Measurements from ENCODE around the gene ZNF423. TPM values are rescaled to one million over a fixed set of nuclear protein-coding genes. Genes with fewer than 3 reads are reported as not detected.

ZNF423 gene
- total RNA-seq, 1 experiment from 2014 or later: 11.1 TPM

DNA sequence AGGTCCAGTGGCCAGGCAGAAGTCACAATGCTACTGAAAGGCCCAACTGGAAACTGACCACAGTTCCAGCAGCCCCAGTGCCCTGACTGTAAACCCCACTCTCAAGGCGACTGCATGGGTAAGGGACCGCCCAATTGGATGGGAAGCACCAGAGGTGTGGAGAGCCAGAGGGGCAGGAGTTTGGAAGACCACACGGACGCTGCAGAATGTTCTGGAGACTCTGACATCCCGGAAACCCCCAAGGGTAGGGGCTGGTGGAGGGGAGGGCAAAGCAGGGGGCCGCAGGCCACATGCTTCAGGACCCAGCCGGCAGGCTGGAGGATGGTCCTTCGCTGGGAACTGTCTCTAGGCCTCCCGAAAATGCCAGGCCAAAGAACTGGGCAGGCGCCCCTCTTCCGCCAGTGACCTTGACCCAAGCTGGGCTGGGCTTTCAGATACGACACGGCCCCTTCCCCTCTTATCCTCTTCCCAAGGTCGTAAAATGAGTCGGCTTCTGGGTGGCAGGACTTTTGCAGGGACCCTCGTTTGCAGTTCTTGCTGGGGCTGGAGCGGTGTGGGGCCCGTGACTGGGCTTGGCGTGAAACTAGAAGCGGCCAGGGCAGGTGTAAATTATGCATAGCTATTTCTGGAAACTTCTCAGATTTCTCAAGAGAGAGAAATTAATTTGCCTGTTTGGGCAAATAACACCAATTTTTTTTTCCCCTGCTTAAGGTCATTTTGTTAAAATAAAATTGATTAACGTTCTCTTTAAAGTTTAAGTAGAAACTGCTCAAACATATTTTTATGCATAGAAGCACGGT is 372.1 kb downstream of the ZNF423 start:
- Histone ChIP-seq H3K27me3 (replicated peaks; ENCODE audit: insufficient read depth, low read depth, low read length, poor library complexity) (peaks cover under 1% of the 10 kb centered on the region), H3K9me3 (ENCODE audit: low read depth, low read length, poor library complexity, severe bottlenecking) (no peaks in the 10 kb centered on the region), H3K27ac (ENCODE audit: low read depth, low read length, poor library complexity, severe bottlenecking) (no peak overlapping the region), H3K36me3 (ENCODE audit: insufficient read depth, low read length, poor library complexity, severe bottlenecking) (no peaks in the 10 kb centered on the region), H3K4me1 (ENCODE audit: insufficient read depth, low read length, poor library complexity, severe bottlenecking) (no peaks in the 10 kb centered on the region), H3K4me3 (ENCODE audit: low read depth, low read length, poor library complexity, severe bottlenecking) (no peak overlapping the region)
- BruUV-seq (replicated peaks): no TSS peak
- TF ChIP-seq, protein P1, sequence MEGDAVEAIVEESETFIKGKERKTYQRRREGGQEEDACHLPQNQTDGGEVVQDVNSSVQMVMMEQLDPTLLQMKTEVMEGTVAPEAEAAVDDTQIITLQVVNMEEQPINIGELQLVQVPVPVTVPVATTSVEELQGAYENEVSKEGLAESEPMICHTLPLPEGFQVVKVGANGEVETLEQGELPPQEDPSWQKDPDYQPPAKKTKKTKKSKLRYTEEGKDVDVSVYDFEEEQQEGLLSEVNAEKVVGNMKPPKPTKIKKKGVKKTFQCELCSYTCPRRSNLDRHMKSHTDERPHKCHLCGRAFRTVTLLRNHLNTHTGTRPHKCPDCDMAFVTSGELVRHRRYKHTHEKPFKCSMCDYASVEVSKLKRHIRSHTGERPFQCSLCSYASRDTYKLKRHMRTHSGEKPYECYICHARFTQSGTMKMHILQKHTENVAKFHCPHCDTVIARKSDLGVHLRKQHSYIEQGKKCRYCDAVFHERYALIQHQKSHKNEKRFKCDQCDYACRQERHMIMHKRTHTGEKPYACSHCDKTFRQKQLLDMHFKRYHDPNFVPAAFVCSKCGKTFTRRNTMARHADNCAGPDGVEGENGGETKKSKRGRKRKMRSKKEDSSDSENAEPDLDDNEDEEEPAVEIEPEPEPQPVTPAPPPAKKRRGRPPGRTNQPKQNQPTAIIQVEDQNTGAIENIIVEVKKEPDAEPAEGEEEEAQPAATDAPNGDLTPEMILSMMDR (conservative IDR thresholded peaks at IDR 0.05; ENCODE audit: low read depth, low read length): no peak
- no peak for TF ChIP-seq EZH2 (IDR thresholded peaks at IDR 0.05; ENCODE audit: borderline replicate concordance, low read depth, low read length, poor library complexity, severe bottlenecking)
- DNase-seq (ENCODE audit: low spot score): no peak
- intact Hi-C loops (cut with micrococcal nuclease; ENCODE audit: unreplicated experiment): no loop called here
- ChIA-PET CTCF (no interaction called here), POLR2A (ENCODE audit: low non-redundant PET) (no interaction called here)

- Histone ChIP-seq H3K4me3 (ENCODE audit: low read depth, low read length, poor library complexity, severe bottlenecking) (no peak overlapping the region), H3K9me3 (ENCODE audit: low read depth, low read length, poor library complexity, severe bottlenecking) (no peaks in the 10 kb centered on the region), H3K27ac (ENCODE audit: low read depth, low read length, poor library complexity, severe bottlenecking) (no peak overlapping the region), H3K27me3 (replicated peaks; ENCODE audit: insufficient read depth, low read depth, low read length, poor library complexity) (peaks cover 5% of the 10 kb centered on the region), H3K36me3 (ENCODE audit: insufficient read depth, low read length, poor library complexity, severe bottlenecking) (no peaks in the 10 kb centered on the region), H3K4me1 (ENCODE audit: insufficient read depth, low read length, poor library complexity, severe bottlenecking) (no peaks in the 10 kb centered on the region)
- POLR2A ChIA-PET (ENCODE audit: low non-redundant PET): no interaction called here
- DNase-seq (ENCODE audit: low spot score): no peak
- TF ChIP-seq, protein P1 (conservative IDR thresholded peaks at IDR 0.05; ENCODE audit: low read depth, low read length): no peak
- TF ChIP-seq EZH2 (IDR thresholded peaks at IDR 0.05; ENCODE audit: borderline replicate concordance, low read depth, low read length, poor library complexity, severe bottlenecking): no peak
- intact Hi-C loops (cut with micrococcal nuclease; ENCODE audit: unreplicated experiment): no loop called here
- CTCF ChIA-PET: no interaction called here
- BruUV-seq (replicated peaks): no TSS peak
These were observed 372.7 kb downstream of the ZNF423 start for GRCh38 chr16:49483251-49483650.

- Histone ChIP-seq H3K4me3 (ENCODE audit: low read depth, low read length, poor library complexity, severe bottlenecking) (no peak overlapping the region), H3K27me3 (replicated peaks; ENCODE audit: insufficient read depth, low read depth, low read length, poor library complexity) (peaks cover 5% of the 10 kb centered on the region), H3K9me3 (ENCODE audit: low read depth, low read length, poor library complexity, severe bottlenecking) (no peaks in the 10 kb centered on the region), H3K27ac (ENCODE audit: low read depth, low read length, poor library complexity, severe bottlenecking) (no peak overlapping the region), H3K4me1 (ENCODE audit: insufficient read depth, low read length, poor library complexity, severe bottlenecking) (no peaks in the 10 kb centered on the region), H3K36me3 (ENCODE audit: insufficient read depth, low read length, poor library complexity, severe bottlenecking) (no peaks in the 10 kb centered on the region)
- TF ChIP-seq, protein P1 (conservative IDR thresholded peaks at IDR 0.05; ENCODE audit: low read depth, low read length): no peak
- TF ChIP-seq EZH2 (IDR thresholded peaks at IDR 0.05; ENCODE audit: borderline replicate concordance, low read depth, low read length, poor library complexity, severe bottlenecking): no peak
- BruUV-seq (replicated peaks): no TSS peak
- DNase-seq (ENCODE audit: low spot score): no peak
- ChIA-PET POLR2A (ENCODE audit: low non-redundant PET) (no interaction called here), CTCF (no interaction called here)
- intact Hi-C loops (cut with micrococcal nuclease; ENCODE audit: unreplicated experiment): no loop called here
These were observed 373.2 kb downstream of the ZNF423 start for GRCh38 chr16:49482690-49483089.
